H9 (cell line): ENCODE data around the gene DHRSX. TPM values are rescaled to one million over a fixed set of nuclear protein-coding genes. Genes with fewer than 3 reads are reported as not detected.

Experiments
- DNase-seq: peaks from one replicate; pipeline ENCODE4 v3.0.0-alpha.2; 2017
- H2AFZ ChIP-seq: one replicate; pipeline ENCODE4 v1.6.1; 2013; ENCODE audit warnings: mild to moderate bottlenecking, low read length, control low read depth, moderate library complexity
- H2AK5ac ChIP-seq: 2 replicates; pipeline ENCODE4 v1.6.1; 2013; ENCODE audit warnings: low read length, control low read depth, mixed read lengths; ENCODE audit not compliant: insufficient read length
- H2BK120ac ChIP-seq: one replicate; pipeline ENCODE4 v1.6.1; 2013; ENCODE audit warnings: low read depth, mild to moderate bottlenecking, low read length, control low read depth, inconsistent platforms; ENCODE audit not compliant: poor library complexity, severe bottlenecking
- H2BK12ac ChIP-seq: 2 replicates; pipeline ENCODE4 v1.6.1; 2013; ENCODE audit warnings: low read length, control low read depth, mixed read lengths, low read depth; ENCODE audit not compliant: insufficient read length
- H2BK15ac ChIP-seq: 2 replicates; pipeline ENCODE4 v1.6.1; 2013; ENCODE audit warnings: low read depth, low read length, control low read depth
- H2BK20ac ChIP-seq: one replicate; pipeline ENCODE4 v1.6.1; 2013; ENCODE audit warnings: low read depth, mild to moderate bottlenecking, low read length, control low read depth, inconsistent platforms; ENCODE audit not compliant: poor library complexity, severe bottlenecking
- H2BK5ac ChIP-seq: 2 replicates; pipeline ENCODE4 v1.6.1; 2013; ENCODE audit warnings: low read length, control low read depth, mixed read lengths; ENCODE audit not compliant: insufficient read length
- H3K14ac ChIP-seq: 2 replicates; pipeline ENCODE4 v1.6.1; 2013; ENCODE audit warnings: low read length, control low read depth; ENCODE audit not compliant: insufficient read depth
- H3K18ac ChIP-seq: 2 replicates; pipeline ENCODE4 v1.6.1; 2013; ENCODE audit warnings: low read depth, mild to moderate bottlenecking, mixed read lengths, low read length, control low read depth; ENCODE audit not compliant: insufficient read length
- H3K23ac ChIP-seq: 2 replicates; pipeline ENCODE4 v1.6.1; 2013; ENCODE audit warnings: low read length, control low read depth, mixed read lengths, low read depth; ENCODE audit not compliant: insufficient read length
- H3K23me2 ChIP-seq: 2 replicates; pipeline ENCODE4 v1.6.1; 2013; ENCODE audit warnings: low read depth, mild to moderate bottlenecking, mixed read lengths, low read length, control low read depth; ENCODE audit not compliant: insufficient read length, poor library complexity, severe bottlenecking
- H3K27ac ChIP-seq: 2 replicates; pipeline ENCODE4 v1.5.1; 2013; ENCODE audit warnings: low read length, control low read depth, mixed read lengths, low read depth; ENCODE audit not compliant: insufficient read length
- H3K27me3 ChIP-seq: 2 replicates; pipeline ENCODE4 v1.6.1; 2013; ENCODE audit warnings: low read length, control low read depth, inconsistent platforms; ENCODE audit not compliant: insufficient read depth
- H3K4ac ChIP-seq: 2 replicates; pipeline ENCODE4 v1.6.1; 2013; ENCODE audit warnings: low read depth, mild to moderate bottlenecking, control low read depth, inconsistent platforms, low read length, moderate library complexity
- H3K4me1 ChIP-seq: 2 replicates; pipeline ENCODE4 v1.6.1; 2013; ENCODE audit warnings: low read length, control low read depth, inconsistent platforms; ENCODE audit not compliant: insufficient read depth
- H3K4me2 ChIP-seq: 2 replicates; pipeline ENCODE4 v1.6.1; 2013; ENCODE audit warnings: low read length, control low read depth, mixed read lengths; ENCODE audit not compliant: insufficient read length, insufficient read depth
- H3K56ac ChIP-seq: 2 replicates; pipeline ENCODE4 v1.6.1; 2013; ENCODE audit warnings: low read depth, mild to moderate bottlenecking, mixed read lengths, low read length, control low read depth; ENCODE audit not compliant: insufficient read length
- H3K79me1 ChIP-seq: 2 replicates; pipeline ENCODE4 v1.6.1; 2013; ENCODE audit warnings: low read depth, mild to moderate bottlenecking, moderate library complexity, low read length, control low read depth, inconsistent platforms; ENCODE audit not compliant: insufficient read depth, poor library complexity, severe bottlenecking
- H3K79me2 ChIP-seq: 2 replicates; pipeline ENCODE4 v1.6.1; 2013; ENCODE audit warnings: low read length, control low read depth, inconsistent platforms; ENCODE audit not compliant: insufficient read depth
- H3K9ac ChIP-seq: 2 replicates; pipeline ENCODE4 v1.6.1; 2013; ENCODE audit warnings: low read length, control low read depth, mixed read lengths; ENCODE audit not compliant: insufficient read length; ENCODE audit errors: extremely low read depth
- H3K9me3 ChIP-seq: one replicate; pipeline ENCODE4 v1.6.1; 2013; ENCODE audit warnings: low read depth, low read length, inconsistent platforms; ENCODE audit not compliant: control insufficient read depth
- H3T11ph ChIP-seq: one replicate; pipeline ENCODE4 v1.6.1; 2013; ENCODE audit warnings: mild to moderate bottlenecking, low read length, control low read depth, inconsistent platforms
- H4K20me1 ChIP-seq: one replicate; pipeline ENCODE4 v1.6.1; 2013; ENCODE audit not compliant: control insufficient read depth, insufficient read length, insufficient read depth
- H4K5ac ChIP-seq: 2 replicates; pipeline ENCODE4 v1.6.1; 2013; ENCODE audit warnings: low read depth, mild to moderate bottlenecking, mixed read lengths, low read length, control low read depth; ENCODE audit not compliant: insufficient read length
- H4K8ac ChIP-seq: replicated peaks from 2 replicates; pipeline ENCODE4 v1.6.1; 2013; ENCODE audit warnings: low read length, control low read depth, mixed read lengths, low read depth; ENCODE audit not compliant: insufficient read length
- H4K91ac ChIP-seq: 2 replicates; pipeline ENCODE4 v1.6.1; 2013; ENCODE audit warnings: low read depth, mild to moderate bottlenecking, moderate library complexity, mixed read lengths, low read length, control low read depth; ENCODE audit not compliant: insufficient read length
- H3K27ac Mint-ChIP-seq, 3 experiments: 2 replicates in 2 of 3; 3 replicates in 1 of 3; pipeline ENCODE4 v1.8.0; 2020 to 2021; ENCODE audit warnings: mixed read lengths in 3 of 3, mild to moderate bottlenecking in 1 of 3, moderate library complexity in 1 of 3
- H3K27me3 Mint-ChIP-seq: 2 replicates; pipeline ENCODE4 v1.8.0; 2021; ENCODE audit warnings: low read depth, mild to moderate bottlenecking, moderate library complexity, mixed read lengths
- H3K36me3 Mint-ChIP-seq, 3 experiments: 2 replicates in 2 of 3; 3 replicates in 1 of 3; pipeline ENCODE4 v1.8.0; 2020 to 2021; ENCODE audit warnings: low read depth in 3 of 3, mixed read lengths in 3 of 3; ENCODE audit not compliant: insufficient read depth in 1 of 3
- H3K4me1 Mint-ChIP-seq, 2 experiments: 2 replicates each; pipeline ENCODE4 v1.8.0; 2020; ENCODE audit warnings: mixed read lengths in 2 of 2
- H3K4me3 Mint-ChIP-seq, 2 experiments: 2 replicates in 1 of 2; 3 replicates in 1 of 2; pipeline ENCODE4 v1.8.0; 2020 to 2021; ENCODE audit warnings: mild to moderate bottlenecking in 2 of 2, mixed read lengths in 2 of 2, moderate library complexity in 1 of 2
- H3K9me3 Mint-ChIP-seq, 2 experiments: 2 replicates in 1 of 2; 3 replicates in 1 of 2; pipeline ENCODE4 v1.8.0; 2020; ENCODE audit warnings: mild to moderate bottlenecking in 2 of 2, mixed read lengths in 2 of 2, moderate library complexity in 1 of 2
- WGBS: extraction: QIAGEN DNeasy Blood & Tissue Kit; methylation state at CpG from one replicate; pipeline ENCODE4 v1.1.7; 2013; ENCODE audit warnings: missing lambda C conversion rate, low lambda C conversion rate, mixed read lengths; ENCODE audit not compliant: insufficient read length; ENCODE audit errors: extremely low coverage; 5-methylcytosine and 5-hydroxymethylcytosine counted together
- total RNA-seq: library from RNA; stranded (reverse); gene quantifications from 2 replicates; pipeline ENCODE4 v1.2.1, GENCODE V29; 2021
- TF ChIP-seq, protein P1 (sequence below): fragments of 200-600 bp; sonication (generic); conservative IDR thresholded peaks from 3 replicates; pipeline ENCODE4 v1.8.0; 2021; ENCODE audit warnings: antibody characterized with exemption, mild to moderate bottlenecking

DHRSX gene
- total RNA-seq, 1 experiment from 2014 or later = 44.0 TPM

DNA sequence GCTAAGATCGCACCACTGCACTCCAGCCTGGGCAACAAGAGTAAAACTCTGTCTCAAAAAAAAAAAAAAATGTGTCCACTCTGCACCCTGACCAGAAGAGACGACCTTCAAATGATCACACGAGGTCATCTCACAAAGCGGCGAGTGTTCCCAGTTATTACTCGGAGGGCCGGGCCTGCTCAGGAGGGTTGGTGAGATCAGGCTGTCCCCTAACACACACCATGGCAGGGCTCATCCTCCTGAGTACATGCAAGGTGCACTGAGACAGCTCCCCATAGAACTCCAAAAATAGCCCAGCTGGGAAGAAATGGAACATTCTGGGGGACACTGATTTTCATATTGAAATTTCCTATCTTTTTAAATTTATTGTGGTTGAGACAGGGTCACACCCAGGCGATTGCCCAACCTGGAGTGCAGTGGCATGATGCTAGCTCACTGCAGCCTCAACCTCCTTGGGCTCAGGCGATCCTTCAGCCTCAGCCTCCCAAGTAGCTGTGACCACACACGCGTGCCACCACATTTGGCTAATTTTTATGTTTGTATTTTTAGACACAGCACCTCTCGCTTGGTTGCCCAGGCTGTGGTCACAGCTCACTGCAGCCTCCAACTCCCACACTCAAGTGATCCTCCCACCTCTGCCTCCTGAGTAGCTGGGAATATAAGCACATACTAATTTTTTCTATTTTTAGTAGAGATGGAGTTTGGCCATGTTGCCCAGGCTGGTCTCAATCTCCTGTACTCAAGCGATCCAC is 51.5 kb downstream of the DHRSX start:
- H3K79me1 ChIP-seq = peaks cover 2% of the 10 kb centered on the region
- peaks cover 2% of the 10 kb centered on the region; the same call in 1 of the 2 replicates for H3K79me2 ChIP-seq
- H3K27ac ChIP-seq = no peak overlapping the region
- no peaks in the 10 kb centered on the region for H3K9me3 ChIP-seq
- H4K91ac ChIP-seq = no peak overlapping the region
- peaks cover 27 to 46% (median 33%) of the 10 kb centered on the region in 3 experiments for H3K36me3 Mint-ChIP-seq
- no peak overlapping the region for H4K8ac ChIP-seq
- no peak overlapping the region for H2BK20ac ChIP-seq
- no peaks in the 10 kb centered on the region for H3K23me2 ChIP-seq
- H3T11ph ChIP-seq = no peak overlapping the region
- no peak for DNase-seq
- peak overlapping the region; percentile 85 to 98 (median 97); a peak in 6 of 7 replicates for H3K27ac Mint-ChIP-seq
- no peak overlapping the region for H2BK12ac ChIP-seq
- H3K23ac ChIP-seq = no peak overlapping the region
- no peaks in the 10 kb centered on the region for H4K20me1 ChIP-seq
- H3K4me1 Mint-ChIP-seq = peaks cover 21 to 28% of the 10 kb centered on the region in 2 experiments
- H2BK120ac ChIP-seq = no peak overlapping the region
- H3K18ac ChIP-seq = no peak overlapping the region
- peak overlapping the region in 1 of 2 experiments; percentile 20; a peak in 1 of 5 replicates for H3K4me3 Mint-ChIP-seq
- H3K9me3 Mint-ChIP-seq = peaks cover 16 to 18% of the 10 kb centered on the region in 2 experiments
- no peak overlapping the region for H3K14ac ChIP-seq
- H4K5ac ChIP-seq = no peak overlapping the region
- no peak overlapping the region for H2AK5ac ChIP-seq
- no peak overlapping the region for H3K4me2 ChIP-seq
- H2AFZ ChIP-seq = no peak overlapping the region
- no peak overlapping the region for H3K4ac ChIP-seq
- TF ChIP-seq, protein P1, sequence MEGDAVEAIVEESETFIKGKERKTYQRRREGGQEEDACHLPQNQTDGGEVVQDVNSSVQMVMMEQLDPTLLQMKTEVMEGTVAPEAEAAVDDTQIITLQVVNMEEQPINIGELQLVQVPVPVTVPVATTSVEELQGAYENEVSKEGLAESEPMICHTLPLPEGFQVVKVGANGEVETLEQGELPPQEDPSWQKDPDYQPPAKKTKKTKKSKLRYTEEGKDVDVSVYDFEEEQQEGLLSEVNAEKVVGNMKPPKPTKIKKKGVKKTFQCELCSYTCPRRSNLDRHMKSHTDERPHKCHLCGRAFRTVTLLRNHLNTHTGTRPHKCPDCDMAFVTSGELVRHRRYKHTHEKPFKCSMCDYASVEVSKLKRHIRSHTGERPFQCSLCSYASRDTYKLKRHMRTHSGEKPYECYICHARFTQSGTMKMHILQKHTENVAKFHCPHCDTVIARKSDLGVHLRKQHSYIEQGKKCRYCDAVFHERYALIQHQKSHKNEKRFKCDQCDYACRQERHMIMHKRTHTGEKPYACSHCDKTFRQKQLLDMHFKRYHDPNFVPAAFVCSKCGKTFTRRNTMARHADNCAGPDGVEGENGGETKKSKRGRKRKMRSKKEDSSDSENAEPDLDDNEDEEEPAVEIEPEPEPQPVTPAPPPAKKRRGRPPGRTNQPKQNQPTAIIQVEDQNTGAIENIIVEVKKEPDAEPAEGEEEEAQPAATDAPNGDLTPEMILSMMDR = no peak
- H3K27me3 Mint-ChIP-seq = no peaks in the 10 kb centered on the region
- no peak overlapping the region for H2BK15ac ChIP-seq
- H3K9ac ChIP-seq = no peak overlapping the region
- H2BK5ac ChIP-seq = peak overlapping the region; percentile 10
- H3K56ac ChIP-seq = no peak overlapping the region
- WGBS = no CpG with 5 or more reads among the region's 13 CpGs
- no peaks in the 10 kb centered on the region for H3K27me3 ChIP-seq
- no peaks in the 10 kb centered on the region for H3K4me1 ChIP-seq
